Activated T-cell treated with anti-CD3 and anti-CD28 coated beads, Interleukin-2, amount 50 U/mL, for 1 hour (primary cell): ENCODE data around the gene KSR1.

Source experiments
- DNase-seq: peaks from one replicate; pipeline ENCODE4 v3.0.0-alpha.2; 2020

KSR1 gene

DNA sequence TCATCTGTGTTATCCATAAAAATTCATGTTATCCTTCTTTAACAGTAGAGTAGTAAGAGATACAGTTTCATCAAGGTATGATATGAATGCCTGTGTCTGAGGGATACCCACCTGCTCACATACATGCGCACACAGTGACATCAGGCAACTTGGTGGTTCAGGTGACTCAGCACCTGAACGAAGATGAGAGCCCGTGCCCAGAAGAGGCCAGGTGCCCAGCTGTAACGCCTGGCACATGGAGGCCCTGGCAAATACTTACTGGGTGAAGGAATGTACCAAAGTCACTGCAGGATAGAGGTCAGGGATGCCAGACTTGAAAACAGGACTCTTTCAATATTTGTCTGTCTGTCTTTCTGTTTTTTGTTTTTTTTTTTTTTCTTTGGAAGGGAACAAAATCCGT lies 102.1 kb downstream of the KSR1 start:
- no peak for DNase-seq

DNA sequence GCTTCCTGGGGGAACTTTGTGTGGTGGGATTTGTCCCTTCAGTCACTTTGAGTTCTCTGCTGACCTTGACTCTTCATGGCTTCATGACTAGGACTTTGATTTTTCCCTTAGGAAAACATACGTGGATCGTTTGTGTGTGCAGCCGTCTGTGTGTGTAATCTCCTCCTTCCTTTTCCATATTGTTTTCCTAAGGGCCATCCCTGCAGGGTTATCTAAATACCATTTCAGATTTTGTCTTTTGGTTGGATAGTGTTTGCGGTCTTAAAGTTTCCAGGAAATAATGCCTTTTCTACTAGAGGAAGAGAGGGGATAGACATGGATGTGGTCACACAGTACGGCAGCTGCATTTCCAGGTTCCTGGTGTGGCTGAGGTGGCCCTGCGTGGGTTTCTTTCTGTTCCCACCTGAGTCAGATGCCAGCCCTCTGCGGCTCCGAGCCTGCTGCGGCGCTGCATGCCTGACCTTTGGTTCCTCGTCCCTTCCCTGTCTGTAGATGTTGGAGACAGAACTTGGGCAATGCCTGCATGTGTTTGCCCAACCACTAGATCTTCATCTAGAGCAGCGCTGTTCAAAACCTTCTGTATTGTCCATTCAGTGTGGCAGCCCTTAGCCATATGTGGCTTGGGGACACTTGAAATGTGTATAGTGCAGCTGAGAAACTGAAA lies 102.7 kb downstream of the KSR1 start:
- DNase-seq, result no peak

DNA sequence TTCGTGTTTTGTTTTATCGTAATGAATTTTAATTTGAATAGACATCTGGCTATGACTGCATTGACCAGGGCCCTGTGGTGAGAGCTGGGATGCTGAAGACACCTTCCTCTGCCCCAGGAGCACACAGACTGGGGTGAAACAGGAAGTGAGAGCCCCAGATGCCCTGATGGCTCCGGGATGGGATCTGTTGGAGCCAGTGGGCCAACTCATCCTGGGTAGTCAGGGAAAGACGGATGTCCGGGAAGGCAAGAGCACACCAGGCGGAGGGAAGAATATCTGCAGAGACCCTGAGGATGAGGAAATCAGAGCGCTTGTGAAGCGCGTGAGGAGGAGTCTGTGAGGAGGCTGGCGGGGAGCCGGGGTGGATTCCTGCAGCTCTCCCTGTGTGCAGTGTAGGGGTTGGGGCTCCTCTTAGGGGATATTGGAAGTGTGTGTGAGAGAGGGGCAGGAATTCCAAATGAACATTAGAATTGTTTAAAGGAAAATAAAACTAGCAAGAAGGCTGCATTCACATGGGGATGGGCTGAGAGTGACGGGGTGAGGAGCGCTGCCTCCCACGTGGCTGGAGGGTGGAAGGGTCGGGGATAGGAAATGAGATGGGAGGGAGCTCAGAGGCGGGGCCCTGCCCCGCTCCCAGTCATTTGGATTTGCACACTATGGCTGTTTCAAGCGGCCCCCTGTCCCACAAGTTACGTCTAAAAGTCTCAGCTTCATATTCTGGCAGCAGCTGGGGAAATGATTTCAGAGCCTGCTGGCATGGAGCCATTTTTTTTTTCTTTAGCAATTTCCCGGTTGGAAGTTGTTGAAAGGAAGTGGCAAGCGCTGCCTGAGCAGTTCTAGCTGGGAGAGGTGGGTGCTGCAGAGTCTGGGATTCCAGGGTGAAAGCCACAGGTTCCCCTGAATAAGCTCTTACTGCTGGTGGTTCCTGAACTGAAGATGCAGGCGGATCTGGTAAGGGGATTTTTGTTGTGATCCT lies 103.5 kb downstream of the KSR1 start:
- DNase-seq, result no peak

DNA sequence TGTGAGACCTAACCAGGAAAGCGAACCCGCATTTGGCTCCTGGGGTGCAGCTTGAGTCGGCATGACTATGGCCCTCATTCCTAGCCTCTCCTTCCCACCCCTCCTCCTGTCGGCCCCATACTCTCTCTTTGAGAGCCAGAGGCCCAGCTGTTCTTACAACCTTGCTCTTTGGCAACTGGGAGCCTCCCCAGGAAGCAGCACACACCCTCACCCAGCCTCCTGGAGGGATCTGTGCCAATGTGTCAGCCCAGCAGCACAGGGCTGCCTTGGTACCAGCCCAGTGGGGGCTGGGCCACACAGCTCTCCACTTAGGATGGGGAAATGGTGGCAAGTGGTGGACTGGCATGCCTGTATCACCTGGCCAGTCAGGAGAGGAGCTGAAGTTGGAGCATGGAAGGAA lies 104.4 kb downstream of the KSR1 start:
- no peak for DNase-seq

DNA sequence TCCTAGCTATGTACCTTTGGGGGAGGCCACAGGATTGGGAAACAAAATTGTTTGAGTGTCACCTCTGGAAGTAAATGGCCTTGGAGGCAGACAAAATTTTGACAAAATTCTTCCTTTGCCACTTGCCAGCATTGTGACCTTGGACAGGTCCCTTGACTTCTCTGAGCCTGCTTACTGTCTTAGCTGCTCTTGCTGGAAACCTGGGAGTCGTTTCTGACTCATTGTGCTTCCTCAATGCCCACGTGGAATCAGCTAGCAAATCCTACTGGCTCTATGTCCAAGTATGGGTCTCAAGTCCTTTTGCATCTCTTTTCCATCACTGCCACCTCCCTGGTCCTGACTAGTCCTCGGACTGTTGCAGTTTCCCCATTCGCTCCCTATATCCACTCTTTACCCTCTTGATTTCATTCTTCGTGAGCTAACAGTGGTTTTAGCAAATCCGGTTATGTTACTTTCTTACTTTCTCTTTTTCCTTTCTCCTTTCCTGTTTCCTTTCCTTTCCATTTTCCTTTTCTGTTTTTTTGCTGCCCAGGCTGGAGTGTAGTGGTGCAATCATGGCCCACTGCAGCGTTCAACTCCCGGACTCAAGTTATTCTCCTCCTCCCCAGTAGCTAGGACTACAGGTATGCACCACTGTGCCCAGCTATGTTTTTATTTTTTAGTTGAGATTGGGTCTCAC lies 106.7 kb downstream of the KSR1 start:
- no peak for DNase-seq

DNA sequence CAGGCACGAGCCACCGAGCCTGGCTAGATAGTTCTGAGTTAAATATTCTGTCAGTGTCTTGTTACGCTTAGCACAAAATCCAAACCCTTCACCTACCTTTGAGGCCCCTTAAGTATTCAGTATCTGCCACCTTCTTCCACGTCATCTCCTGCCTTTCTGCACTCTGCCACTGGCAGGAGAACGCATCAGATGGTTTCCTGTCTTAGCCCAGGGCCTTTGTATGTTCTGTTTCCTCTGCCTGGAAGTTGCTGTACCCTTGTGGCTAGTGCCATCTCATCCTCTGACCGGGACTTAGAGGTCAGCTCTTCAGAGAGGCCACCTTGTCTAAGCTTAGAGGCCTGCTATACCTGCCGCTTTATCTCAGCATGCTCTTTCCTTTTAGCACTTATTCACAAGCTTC lies 107.3 kb downstream of the KSR1 start:
- no peak for DNase-seq

DNA sequence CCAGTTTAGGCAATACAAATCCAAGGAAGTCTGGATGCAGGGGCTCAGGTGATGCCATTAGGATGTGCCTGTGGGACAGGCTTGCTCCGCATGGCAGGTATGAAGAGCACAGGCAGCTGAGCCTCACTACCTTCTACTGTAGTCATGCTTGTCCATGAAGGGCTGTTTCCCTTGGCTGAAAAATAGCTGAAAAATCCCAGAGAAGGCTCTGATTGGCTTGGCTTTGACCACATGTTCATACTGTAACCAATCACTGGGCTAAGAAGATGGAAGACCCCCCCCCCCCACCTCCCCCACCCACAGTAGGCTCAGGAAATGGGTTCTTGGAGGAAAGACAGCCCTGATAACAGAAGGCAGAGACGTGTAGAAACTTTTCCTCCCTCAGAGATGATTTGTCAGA lies 108.2 kb downstream of the KSR1 start:
- DNase-seq, result no peak

DNA sequence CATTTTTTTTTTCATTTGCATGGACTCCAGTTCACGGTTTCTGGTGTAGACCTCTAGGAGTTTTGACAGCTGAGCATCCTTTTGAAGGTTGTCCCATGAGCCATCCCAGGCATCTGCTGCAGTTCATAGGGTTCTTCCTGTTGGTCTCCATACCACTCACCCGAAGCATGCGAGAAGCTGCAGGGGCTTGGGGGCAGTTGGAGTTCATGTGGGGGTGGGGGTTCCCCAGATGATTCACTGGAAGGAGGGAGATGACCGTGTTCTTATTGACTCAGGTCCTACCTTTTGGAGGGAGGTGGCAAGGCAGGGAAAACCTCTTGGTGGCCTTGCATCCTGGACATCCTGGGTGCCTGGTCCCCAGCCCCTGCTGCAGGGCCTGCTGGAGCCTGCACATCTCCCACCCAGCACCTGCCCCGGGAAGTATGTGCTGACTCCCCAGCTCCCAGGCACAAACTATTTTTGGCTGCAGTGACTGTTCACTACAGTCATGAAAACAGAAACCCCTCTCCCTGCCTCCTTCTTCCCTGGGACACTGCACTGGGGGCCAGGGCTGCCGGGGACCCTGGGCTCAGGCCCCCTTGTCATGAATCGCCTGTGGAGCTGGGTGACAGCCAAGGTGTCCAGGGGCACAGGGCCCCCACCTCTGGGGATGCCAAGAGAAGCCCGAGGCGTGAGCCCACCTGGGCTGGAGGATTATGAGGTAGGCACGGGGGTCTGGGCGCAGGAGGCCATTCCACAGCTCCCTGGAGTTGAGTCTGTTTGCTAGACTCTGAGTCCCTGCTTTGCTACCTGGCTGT lies 109.8 kb downstream of the KSR1 start:
- DNase-seq, result no peak

DNA sequence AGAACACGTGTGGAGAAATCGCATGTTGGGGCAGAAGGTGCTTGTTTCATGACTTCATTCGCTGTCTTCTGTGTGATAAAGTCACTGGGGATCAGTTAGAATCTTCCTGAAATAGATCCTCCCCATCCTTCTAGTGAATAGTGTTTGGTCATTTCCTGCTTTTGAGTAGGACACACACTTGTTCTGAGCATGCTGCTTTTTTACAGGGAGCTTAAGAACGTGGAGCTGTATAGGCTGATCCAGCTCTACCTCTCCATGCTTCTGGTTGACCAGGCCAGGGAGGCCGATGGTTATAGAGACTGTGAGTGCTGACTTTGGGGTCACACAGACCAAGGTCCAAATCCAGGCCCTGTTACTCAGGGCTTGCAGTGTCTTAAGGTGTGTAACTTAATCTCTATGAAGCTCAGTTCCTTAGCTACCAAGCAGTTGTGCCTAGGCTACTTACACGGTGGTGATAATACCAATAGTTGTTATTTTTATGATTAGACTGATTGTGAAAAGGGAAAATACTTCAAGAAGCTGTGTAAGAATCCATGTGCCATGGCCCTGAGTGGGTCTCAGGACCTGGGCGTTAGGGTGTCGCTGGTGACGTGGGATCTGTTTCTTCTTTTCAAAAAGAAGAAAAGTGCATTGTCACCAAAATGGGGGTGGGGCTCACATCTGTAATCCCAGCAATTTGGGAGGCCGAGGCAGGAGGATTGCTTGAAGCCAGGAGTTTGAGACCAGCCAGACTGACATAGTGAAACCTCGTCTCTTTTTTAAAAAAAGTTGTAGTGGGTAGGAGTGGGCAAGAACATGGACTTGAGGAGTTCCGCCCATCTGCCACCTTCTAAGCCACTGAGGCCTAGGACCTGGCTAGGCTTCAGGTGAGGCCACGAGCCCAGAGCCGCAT lies 110.7 kb downstream of the KSR1 start:
- no peak for DNase-seq

DNA sequence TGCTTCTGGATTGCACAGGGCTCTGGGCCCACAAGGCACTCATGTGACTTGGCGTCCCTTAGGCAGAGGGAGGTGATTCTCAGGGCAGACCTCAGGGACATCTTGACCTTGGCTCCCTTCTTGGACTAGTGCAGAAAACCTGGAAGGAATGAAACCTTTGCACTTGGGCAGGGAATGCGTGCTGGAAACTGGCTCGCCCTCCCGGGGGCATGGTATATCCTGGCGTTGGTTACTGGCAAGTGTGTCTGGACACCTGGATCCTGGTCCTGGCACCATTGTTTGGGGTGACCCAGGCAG lies 111.3 kb downstream of the KSR1 start:
- no peak for DNase-seq

DNA sequence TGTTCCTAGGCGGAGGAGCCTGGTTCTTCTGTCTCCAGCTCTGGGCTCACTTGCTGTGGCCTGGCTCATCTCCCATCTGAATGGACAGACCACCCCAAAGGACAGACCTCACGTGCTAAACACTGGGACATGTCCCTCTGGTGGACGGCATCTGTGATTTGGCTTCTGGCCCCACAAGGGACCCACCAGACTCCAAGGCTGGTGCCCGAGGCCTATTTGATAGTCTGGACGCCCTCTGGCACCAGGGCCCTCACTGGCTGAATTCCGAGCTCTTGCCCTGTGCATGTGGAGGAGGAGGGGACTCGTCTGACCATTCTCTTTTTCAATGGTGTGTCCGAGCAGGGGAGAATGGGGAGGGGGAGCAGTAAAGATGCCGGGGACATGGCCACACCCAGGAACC lies 112.0 kb downstream of the KSR1 start:
- DNase-seq, result no peak

DNA sequence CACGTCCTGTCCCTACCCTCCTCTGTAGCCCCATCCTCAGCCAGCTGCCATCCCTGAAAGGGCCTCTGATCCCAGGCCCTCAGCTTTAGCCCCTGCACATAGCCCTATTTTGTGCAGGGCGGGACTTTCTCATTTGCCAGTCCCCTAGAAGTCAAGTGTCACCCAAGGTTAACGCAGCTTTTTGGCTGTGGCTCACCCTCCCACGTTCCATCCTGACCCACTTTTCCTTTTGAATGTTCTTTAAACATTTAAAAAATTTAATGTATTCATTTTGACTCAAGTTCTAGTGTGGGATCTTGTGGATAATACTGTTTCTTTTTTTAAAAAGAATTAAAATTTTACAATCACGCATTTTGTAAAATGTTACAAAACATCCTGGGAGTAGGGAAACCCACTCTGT lies 112.6 kb downstream of the KSR1 start:
- no peak for DNase-seq

DNA sequence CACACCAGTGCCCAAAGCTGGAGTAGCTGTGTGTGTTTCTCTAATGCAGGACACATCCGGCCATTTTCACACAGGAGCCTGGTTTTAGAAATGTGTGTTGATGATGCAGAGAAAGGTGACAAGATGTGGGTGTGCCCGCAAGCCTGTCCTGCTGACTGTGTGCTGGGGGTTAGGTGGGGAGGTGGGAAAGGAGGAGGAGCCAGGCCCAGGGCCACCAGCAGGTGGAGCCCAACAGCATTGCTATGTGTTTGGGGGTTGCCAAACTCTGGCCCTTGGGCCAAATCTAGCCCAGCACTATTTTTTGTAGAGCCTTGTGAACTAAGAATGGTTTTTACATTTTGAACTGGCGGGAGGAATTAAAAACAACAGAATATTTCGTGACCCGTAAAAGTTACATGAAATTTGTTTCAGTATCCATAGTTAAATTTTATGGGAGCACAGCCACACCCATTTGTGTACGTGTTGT lies 113.0 kb downstream of the KSR1 start:
- DNase-seq, result peak; percentile 38

DNA sequence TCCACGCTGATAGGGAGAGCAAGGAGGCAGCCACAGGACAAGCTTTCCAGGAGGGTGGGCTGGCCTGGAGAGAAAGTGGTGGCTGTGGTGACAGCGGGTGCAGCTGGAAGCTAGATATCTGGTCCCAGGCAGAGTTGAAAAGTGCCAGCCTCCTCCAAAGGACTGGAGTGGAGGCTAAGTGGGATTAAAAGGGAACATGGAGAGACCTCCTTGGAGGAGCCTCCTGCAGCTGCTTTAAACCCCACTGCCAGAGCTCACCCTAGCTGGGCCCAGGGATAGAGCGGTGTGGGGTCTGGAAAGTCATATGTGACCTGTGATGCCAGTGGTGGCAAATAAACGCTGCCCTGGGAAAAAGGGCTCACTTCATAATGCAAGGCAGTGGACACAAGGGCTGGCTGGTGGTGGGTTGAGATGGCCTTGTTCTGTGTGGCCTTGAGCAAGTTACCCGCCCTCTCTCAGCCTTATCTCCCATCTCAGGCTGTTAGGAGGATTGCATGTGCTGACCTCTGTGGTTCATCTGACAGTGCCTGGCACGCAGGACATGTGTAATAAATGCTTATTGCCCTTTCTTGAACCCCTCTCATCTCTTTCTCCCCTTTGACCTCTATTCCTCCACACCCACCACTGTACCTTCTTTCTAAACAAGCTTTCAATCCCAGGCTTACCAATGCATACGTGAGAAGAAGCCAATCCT lies 113.8 kb downstream of the KSR1 start:
- DNase-seq, result no peak

DNA sequence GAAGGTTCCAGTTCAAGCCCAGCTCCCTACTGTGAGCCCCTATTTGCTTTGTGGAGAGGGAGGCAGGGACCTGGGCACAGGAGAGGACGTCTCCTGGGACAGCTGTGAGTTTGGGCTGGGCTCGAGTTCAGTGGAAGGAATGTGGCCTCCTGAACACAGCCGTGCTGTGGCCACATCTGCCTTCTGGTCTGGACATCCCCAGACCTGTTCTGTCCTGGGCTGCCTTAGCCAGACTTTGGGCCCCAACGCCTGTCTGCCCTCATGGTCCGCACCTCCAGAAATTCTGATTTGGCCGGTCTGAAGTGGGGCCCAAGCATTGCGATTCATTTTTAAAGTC lies 114.3 kb downstream of the KSR1 start:
- no peak for DNase-seq

DNA sequence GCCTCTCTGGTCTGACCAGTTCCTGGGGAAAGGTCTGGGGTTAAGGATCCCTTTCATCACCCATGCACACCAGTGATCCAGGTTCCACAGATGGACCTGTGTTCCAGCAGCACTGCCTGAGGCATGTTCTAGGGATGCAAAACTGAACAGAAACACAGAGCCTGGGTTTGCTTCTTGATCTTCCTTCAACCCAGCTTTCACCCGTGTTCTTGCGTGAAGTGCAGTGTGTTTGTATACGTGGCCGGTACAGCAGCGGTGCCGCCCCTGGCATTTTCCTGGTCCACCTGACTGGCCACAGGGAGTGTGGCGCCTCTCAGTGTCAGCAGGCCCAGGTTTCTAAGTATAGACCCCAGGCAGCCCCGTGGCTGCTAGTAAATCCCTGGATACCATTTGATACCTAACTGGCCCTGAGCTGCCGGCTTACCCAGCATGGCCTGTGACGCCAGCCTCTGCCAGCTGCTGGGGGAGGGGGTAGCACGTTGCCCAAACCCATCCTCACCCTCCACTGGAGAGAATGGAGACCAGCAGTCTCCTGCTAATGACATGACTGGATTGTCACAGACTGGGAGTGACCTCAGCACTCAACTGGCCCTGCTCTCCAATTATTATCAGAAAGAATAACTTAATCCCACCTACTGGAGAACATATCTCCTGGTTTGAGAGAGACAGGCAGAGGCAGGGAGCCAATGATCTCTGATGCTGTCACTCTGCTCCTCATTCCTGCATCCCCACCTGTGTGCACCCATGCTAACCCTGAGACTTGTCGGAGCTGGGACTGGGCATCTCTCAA lies 115.5 kb downstream of the KSR1 start:
- no peak for DNase-seq

DNA sequence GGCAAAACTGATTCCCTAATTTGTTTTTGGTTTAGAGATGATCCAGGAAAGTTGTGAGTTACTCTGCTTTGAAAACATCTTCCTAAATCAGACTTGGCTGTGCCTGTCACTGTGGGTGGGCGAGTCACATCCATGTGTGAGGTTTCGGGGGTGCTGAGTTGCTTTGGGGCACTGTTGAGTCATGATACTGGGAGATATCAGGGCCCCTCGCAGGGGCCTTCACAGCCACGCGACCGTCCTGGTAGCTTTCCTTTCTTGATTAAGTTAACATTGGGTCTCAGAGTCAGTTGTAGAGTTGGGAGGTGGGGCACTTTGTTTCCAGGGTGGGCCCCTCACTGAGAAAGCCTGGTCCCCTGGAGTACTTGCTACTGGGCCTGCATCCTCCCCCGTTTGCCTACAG lies 116.4 kb downstream of the KSR1 start:
- no peak for DNase-seq

DNA sequence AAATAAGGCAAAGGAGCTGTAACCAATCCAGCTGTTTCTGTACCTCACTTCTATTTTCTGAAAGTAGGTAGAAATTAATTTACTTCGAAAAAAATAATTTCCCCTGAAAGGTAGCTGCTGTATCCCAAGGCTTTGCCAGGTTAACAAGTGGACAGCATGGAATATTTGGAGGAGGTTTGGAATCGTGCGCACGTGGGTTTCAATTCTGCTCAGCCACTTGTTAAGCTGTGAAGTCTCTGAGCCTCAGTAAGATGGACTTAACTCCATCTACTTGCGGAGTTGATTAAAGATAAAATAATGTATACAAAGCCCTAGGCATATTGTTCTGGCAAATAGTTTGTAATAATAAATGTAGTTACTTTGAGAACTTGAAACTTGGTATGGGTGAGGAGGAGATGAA lies 117.3 kb downstream of the KSR1 start:
- no peak for DNase-seq

DNA sequence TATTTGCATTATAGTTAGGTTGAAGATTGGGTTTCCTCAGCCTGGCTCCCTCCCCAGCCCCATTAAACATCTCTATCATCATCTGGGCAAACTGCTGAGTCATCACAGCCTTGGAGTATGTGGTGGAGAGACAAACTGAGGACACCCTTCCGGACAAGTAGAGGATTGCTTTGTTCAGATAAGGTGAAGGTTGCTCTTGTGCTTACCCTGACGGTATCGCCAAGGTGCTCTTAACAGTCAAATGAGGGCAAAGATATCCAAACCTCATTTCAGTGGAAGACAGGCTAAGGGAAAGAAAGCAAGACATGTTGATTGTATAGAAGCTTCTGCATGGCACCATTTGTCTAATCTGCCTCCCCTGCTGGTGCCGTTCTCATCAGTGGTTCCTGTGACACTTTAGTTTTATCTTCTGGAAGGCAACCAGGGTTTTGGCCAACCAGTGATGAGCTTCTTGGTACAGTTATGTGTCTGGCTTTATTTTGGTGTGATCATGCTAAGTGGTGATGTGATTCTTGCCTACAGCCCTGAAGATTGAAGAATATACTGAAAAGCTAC lies 117.8 kb downstream of the KSR1 start:
- DNase-seq, result no peak
